Motor neuron (in vitro differentiated cells): ENCODE data around the gene AGK. TPM values are rescaled to one million over a fixed set of nuclear protein-coding genes. Genes with fewer than 3 reads are reported as not detected.
A peak's percentile ranks its signal among the peaks of the same experiment; 100 is the strongest.

ENCODE experiments used
- ATAC-seq, 8 experiments: fragments of 200-7000 bp; cut with Tn5 transposase; replicated peaks in 6 of 8; 2 replicates each; pipeline ENCODE4 v1.8.0; 2021; ENCODE audit warnings: mild to moderate bottlenecking in 8 of 8, moderate library complexity in 8 of 8
- H3K27ac ChIP-seq, 2 donors: fragments of 250-450 bp; sonication (Bioruptor Pico); 2 replicates each; pipeline ENCODE4 v1.9.0; 2021; ENCODE audit warnings: antibody characterized with exemption in 2 of 2, mild to moderate bottlenecking in 2 of 2, moderate library complexity in 1 of 2
- H3K4me1 ChIP-seq, 2 donors: fragments of 250-450 bp; sonication (Bioruptor Pico); replicated peaks in 1 of 2; 2 replicates each; pipeline ENCODE4 v1.6.1; 2021; ENCODE audit warnings: antibody characterized with exemption in 2 of 2, mild to moderate bottlenecking in 2 of 2, moderate library complexity in 1 of 2
- H3K4me3 ChIP-seq, 5 donors: fragments of 250-450 bp; sonication (Bioruptor Pico); 2 replicates each; pipeline ENCODE4 v1.9.0; 2021; ENCODE audit warnings: antibody characterized with exemption in 5 of 5, mild to moderate bottlenecking in 5 of 5, moderate library complexity in 4 of 5
- WGBS, 10 experiments: fragments of 450-650 bp; shearing (Covaris generic); methylation state at CpG; one replicate each; pipeline ENCODE4 v1.0.0; 2022; 5-methylcytosine and 5-hydroxymethylcytosine counted together
- in situ Hi-C, 9 experiments: fragments of 400-800 bp; cut with MboI; loops; one replicate each; pipeline ENCODE4 v1.15.0; 2021; ENCODE audit warnings: low sequenced_read_pairs in 9 of 9, low pct_unique_long_range_greater_than_20kb in 2 of 9; ENCODE audit not compliant: unreplicated experiment in 9 of 9
- total RNA-seq, 8 experiments: library from RNA; unstranded; fragments of 300-600 nt; gene quantifications; 2 replicates each; pipeline versions ENCODE4 v1.2.3 to v1.2.4, GENCODE V29; 2022

The AGK gene
- total RNA-seq, 8 experiments from 2014 or later = 27.7 to 253 (median 39.5) TPM

DNA sequence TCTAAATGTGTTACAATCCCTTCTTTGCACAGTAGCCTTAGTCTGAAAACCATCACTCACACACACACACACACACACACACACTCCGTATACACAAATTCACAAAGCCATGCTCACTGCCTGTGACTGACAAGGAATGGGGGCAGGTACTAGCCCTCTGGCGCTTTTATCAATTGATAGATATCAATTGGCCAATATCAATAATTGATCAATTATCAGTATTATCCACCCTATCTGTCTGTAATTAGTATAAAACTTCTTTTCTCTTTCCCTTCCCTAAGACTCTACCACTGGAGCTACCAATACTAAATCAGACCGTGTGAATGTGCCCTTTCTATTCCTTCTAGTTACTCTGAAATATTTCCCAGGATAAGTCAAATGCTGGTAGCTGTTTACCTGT, 148.7 kb downstream of the AGK start:
- Histone ChIP-seq H3K4me1 (peaks cover 3 to 21% of the 10 kb centered on the region in 2 donors), H3K4me3 (no peak overlapping the region), H3K27ac (no peak overlapping the region)
- ATAC-seq = no peak
- in situ Hi-C loops = no loop called here
- 20 to 100% (median 81%) methylated on average over 1 to 3 of the region's 3 CpGs; no CpG with 5 or more reads in 1 of the 10 experiments for WGBS, 10 experiments

- no peak for ATAC-seq
- 40 to 82% (median 61%) methylated on average over 1 to 5 of the region's 5 CpGs for WGBS, 10 experiments
- peak overlapping the region; percentile 69 to 97 (median 83) for H3K4me3 ChIP-seq
- no peak overlapping the region for H3K27ac ChIP-seq
- H3K4me1 ChIP-seq = peaks cover 3 to 21% of the 10 kb centered on the region in 2 donors
- in situ Hi-C loops = no loop called here
Observed at GRCh38 chr7:141700296-141700847, 149.2 kb downstream of the AGK start.

GRCh38 chr7:141700848-141701371, 149.7 kb downstream of the AGK start:
- in situ Hi-C loops = no loop called here
- H3K27ac ChIP-seq = no peak overlapping the region
- peak; percentile 13 to 24 (median 16) for ATAC-seq
- H3K4me3 ChIP-seq = peak overlapping the region; percentile 69 to 97 (median 83)
- WGBS, 10 experiments = 7 to 33% (median 15%) methylated on average over 2 to 7 of the region's 20 CpGs; no CpG with 5 or more reads in 5 of the 10 experiments
- peaks cover 3 to 21% of the 10 kb centered on the region in 2 donors for H3K4me1 ChIP-seq

- peak overlapping the region; percentile 79 to 91 for H3K27ac ChIP-seq
Observed at GRCh38 chr7:141701489-141702046, 150.4 kb downstream of the AGK start.

GRCh38 chr7:141702047-141702567, 150.9 kb downstream of the AGK start, which contains the start of gene DENND11:
Gene DENND11 (minus strand): TSS chr7:141702166. CDS start chr7:141702153, 13 bp downstream.
- Histone ChIP-seq H3K27ac (peak within 1 kb of the TSS; percentile 79 to 91), H3K4me1 (peaks cover 3 to 21% of the 10 kb centered on the region in 2 donors), H3K4me3 (peak within 1 kb of the TSS; percentile 69 to 97 (median 83))
- in situ Hi-C loops = no loop called here
- 0% methylated on average over 2 of the region's 62 CpGs; no CpG with 5 or more reads in 9 of the 10 experiments for WGBS, 10 experiments
- peak; percentile 72 to 82 (median 75) for ATAC-seq

More at GRCh38 chr7:141701489-141702046, 150.4 kb downstream of the AGK start:
- in situ Hi-C loops = no loop called here
- no CpG with 5 or more reads among the region's 59 CpGs for WGBS, 10 experiments
- Histone ChIP-seq H3K4me3 (peak overlapping the region; percentile 69 to 97 (median 83)), H3K4me1 (peaks cover 3 to 21% of the 10 kb centered on the region in 2 donors)
- peak; percentile 60 to 87 (median 80) for ATAC-seq

- in situ Hi-C loops = no loop called here
- no peak overlapping the region for H3K27ac ChIP-seq
- ATAC-seq = no peak
- 24 to 90% (median 72%) methylated on average over 2 to 4 of the region's 4 CpGs for whole genome bisulfite sequencing, 10 experiments
- peak overlapping the region; percentile 69 to 97 (median 83) for H3K4me3 ChIP-seq
- peaks cover 0 to 21% of the 10 kb centered on the region in 2 donors for H3K4me1 ChIP-seq
Observed at GRCh38 chr7:141702892-141703291, 151.7 kb downstream of the AGK start.

- Histone ChIP-seq H3K4me1 (peaks cover 0 to 21% of the 10 kb centered on the region in 2 donors), H3K4me3 (no peak overlapping the region), H3K27ac (no peak overlapping the region)
- in situ Hi-C loops = no loop called here
- 0 to 80% (median 49%) methylated on average over 2 to 3 of the region's 3 CpGs; no CpG with 5 or more reads in 4 of the 10 experiments for WGBS, 10 experiments
- no peak for ATAC-seq
Observed at GRCh38 chr7:141704112-141704511, 152.9 kb downstream of the AGK start.

DNA sequence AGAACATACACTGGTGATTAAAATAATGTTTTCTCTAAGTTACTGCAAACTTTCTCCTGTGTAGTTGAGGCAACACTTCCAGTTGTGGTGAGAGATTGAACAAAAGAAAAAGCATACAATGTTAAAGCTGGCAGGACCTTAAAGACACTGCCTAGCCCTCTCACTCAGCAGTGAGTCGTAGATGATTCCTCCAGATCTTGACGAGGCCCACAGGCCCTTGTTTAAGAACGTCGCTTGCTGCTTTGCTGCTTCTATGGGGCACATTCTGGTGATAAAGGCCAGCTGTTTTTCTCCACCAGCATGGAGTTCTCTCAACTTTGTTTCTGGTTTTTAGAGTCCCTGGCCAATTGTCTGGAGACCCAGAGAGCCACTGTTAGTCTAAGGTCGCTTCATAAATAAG, 153.5 kb downstream of the AGK start:
- in situ Hi-C loops = no loop called here
- no peak overlapping the region for H3K4me3 ChIP-seq
- 40 to 84% (median 77%) methylated on average over 1 to 5 of the region's 5 CpGs; no CpG with 5 or more reads in 4 of the 10 experiments for WGBS, 10 experiments
- no peak overlapping the region for H3K27ac ChIP-seq
- H3K4me1 ChIP-seq = peaks cover 0 to 19% of the 10 kb centered on the region in 2 donors
- ATAC-seq = no peak

Other genes starting within 250 kb of the AGK start
- 10 to 100 TPM in 7 of 8 experiments, 1 to 10 TPM in 1; 3.4 to 22.5 (median 16.7) TPM for gene DENND11, start 150.8 kb downstream of the AGK start, total RNA-seq
- gene WEE2, start 156.9 kb downstream of the AGK start, total RNA-seq = under 1 TPM in 6 of 8 experiments, not detected in 2; 0.14 to 0.33 (median 0.20) TPM
- 100 to 1,000 TPM; 167 to 355 (median 255) TPM for gene SSBP1, start 186.9 kb downstream of the AGK start, total RNA-seq
- 1 to 10 TPM in 7 of 8 experiments, under 1 TPM in 1; 0.46 to 2.7 (median 1.8) TPM for gene TAS2R3, start 212.7 kb downstream of the AGK start, total RNA-seq
- 1 to 10 TPM in 7 of 8 experiments, under 1 TPM in 1; 0.46 to 3.1 (median 1.8) TPM for gene TAS2R4, start 225.3 kb downstream of the AGK start, total RNA-seq
- 1 to 10 TPM in 7 of 8 experiments, under 1 TPM in 1; 0.21 to 2.4 (median 1.8) TPM for gene TAS2R5, start 238.8 kb downstream of the AGK start, total RNA-seq